Activated CD4-positive, alpha-beta memory T cell treated with anti-CD3 and anti-CD28 coated beads, Interleukin-2, amount 10 ng/mL, durations not matched to agents 7 days and 5 days (primary cell): ENCODE data around the gene SCAMP4. TPM values are rescaled to one million over a fixed set of nuclear protein-coding genes. Genes with fewer than 3 reads are reported as not detected.
A peak's percentile ranks its signal among the peaks of the same experiment; 100 is the strongest.

Experiments used
- CTCF ChIA-PET: fragments of 350-600 bp; sonication (Branson Sonifier 250); formaldehyde crosslinking; loops from one replicate; lab custom pipeline; 2021; ENCODE audit warnings: antibody characterized with exemption, inconsistent platforms; lab: Charles Lee
- POLR2A ChIA-PET: fragments of 350-600 bp; sonication (Branson Sonifier 250); formaldehyde crosslinking; loops from one replicate; lab custom pipeline; 2021; ENCODE audit warnings: antibody characterized with exemption; lab: Charles Lee
- DNase-seq: peaks from one replicate; pipeline ENCODE4 v3.0.0-alpha.2; 2020
- H3K27ac Mint-ChIP-seq: one replicate; pipeline ENCODE4 v1.8.0; 2021; ENCODE audit warnings: mild to moderate bottlenecking, mixed read lengths
- H3K27me3 Mint-ChIP-seq: one replicate; pipeline ENCODE4 v1.8.0; 2021; ENCODE audit warnings: mixed read lengths
- H3K36me3 Mint-ChIP-seq: one replicate; pipeline ENCODE4 v1.8.0; 2021; ENCODE audit warnings: low read depth, mixed read lengths
- H3K4me1 Mint-ChIP-seq: one replicate; pipeline ENCODE4 v1.8.0; 2021; ENCODE audit warnings: mixed read lengths
- H3K4me3 Mint-ChIP-seq: one replicate; pipeline ENCODE4 v1.8.0; 2021; ENCODE audit warnings: mild to moderate bottlenecking, mixed read lengths
- H3K9me3 Mint-ChIP-seq: one replicate; pipeline ENCODE4 v1.8.0; 2021; ENCODE audit warnings: mixed read lengths
- total RNA-seq, 2 experiments: library from RNA; stranded (reverse); gene quantifications; one replicate each; pipeline ENCODE4 v1.2.3, GENCODE V29; 2021

SCAMP4 gene
- total RNA-seq, 2 experiments from 2014 or later, result 36.5 to 39.7 TPM

DNA sequence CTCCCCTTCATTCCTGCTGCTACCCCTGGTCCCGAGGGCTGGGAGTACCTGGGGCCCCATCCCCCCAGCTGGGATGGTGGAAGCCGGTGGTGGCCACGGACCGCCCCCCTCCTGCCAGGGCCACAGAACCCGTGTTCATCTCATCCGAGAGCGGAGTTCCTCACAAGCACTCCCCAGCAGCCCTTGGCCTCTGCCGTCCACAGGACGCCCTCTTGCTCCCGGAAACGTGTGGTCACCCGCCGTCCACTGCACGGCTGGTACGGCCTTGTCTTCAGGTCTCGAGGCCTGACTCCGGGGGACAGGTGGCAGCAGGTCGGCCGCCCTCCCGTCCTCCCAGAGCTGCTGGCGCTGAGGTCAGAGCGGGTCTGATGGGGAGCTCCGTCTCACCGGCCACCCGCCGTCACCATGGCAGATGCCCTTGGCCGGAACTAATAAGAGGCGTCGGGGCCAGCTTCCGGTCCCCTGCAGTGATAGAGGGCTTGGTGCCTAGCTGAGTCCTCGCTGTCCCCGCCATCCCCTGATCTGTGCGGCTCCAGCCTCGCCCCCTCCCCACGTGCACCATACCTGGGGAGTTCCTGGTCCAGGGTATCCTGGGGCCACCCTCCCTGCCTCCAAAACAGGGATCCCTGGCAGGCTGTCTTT lies 19.2 kb downstream of the SCAMP4 start:
- H3K27me3 Mint-ChIP-seq, result no peaks in the 10 kb centered on the region
- no peak overlapping the region for H3K4me3 Mint-ChIP-seq
- H3K36me3 Mint-ChIP-seq, result peaks cover 24% of the 10 kb centered on the region

DNA sequence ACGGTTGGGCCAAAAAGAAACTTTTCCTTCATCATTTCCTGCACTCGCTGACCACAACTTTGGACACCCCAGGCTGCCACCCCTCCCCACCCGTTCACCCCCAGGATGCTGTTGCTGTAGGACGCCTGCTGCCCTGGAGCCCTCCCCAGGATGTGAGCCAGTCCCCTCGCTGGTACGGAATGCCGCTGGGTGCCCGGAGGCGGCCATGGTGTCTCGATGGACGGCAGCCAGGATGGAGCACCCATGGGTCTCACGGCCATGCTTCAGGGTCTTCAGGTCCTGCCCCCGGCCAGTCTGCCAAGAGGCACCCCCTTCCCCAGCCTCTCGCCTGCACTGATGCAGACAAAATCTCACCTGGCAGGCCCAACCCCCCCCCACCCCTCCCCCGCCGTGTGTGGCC lies 20.3 kb downstream of the SCAMP4 start:
- DNase-seq, result no peak
- peaks cover 68% of the 10 kb centered on the region for H3K4me1 Mint-ChIP-seq
- CTCF ChIA-PET, result no interaction called here
- H3K36me3 Mint-ChIP-seq, result peaks cover 20% of the 10 kb centered on the region
- H3K27me3 Mint-ChIP-seq, result no peaks in the 10 kb centered on the region
- no peak overlapping the region for H3K27ac Mint-ChIP-seq
- H3K9me3 Mint-ChIP-seq, result peaks cover 5% of the 10 kb centered on the region
- H3K4me3 Mint-ChIP-seq, result no peak overlapping the region
- POLR2A ChIA-PET, result no interaction called here

More for the DNA sequence above, 19.2 kb downstream of the SCAMP4 start:
- ChIA-PET CTCF (interaction anchor here (1.3 to 2.0 kb wide), 2 partner anchors 21 to 27 kb away, joined by 3 to 14 read pairs; no protein-coding TSS in a partner anchor), POLR2A (interaction anchor here (1.1 to 3.0 kb wide), 4 partner anchors 18 to 159 kb away, joined by 3 to 19 read pairs (median 8); partner anchors contain the start of gene ABHD17A)
- Mint-ChIP-seq H3K4me1 (peaks cover 62% of the 10 kb centered on the region), H3K9me3 (peaks cover 5% of the 10 kb centered on the region), H3K27ac (peak overlapping the region; percentile 54)
- no peak for DNase-seq

DNA sequence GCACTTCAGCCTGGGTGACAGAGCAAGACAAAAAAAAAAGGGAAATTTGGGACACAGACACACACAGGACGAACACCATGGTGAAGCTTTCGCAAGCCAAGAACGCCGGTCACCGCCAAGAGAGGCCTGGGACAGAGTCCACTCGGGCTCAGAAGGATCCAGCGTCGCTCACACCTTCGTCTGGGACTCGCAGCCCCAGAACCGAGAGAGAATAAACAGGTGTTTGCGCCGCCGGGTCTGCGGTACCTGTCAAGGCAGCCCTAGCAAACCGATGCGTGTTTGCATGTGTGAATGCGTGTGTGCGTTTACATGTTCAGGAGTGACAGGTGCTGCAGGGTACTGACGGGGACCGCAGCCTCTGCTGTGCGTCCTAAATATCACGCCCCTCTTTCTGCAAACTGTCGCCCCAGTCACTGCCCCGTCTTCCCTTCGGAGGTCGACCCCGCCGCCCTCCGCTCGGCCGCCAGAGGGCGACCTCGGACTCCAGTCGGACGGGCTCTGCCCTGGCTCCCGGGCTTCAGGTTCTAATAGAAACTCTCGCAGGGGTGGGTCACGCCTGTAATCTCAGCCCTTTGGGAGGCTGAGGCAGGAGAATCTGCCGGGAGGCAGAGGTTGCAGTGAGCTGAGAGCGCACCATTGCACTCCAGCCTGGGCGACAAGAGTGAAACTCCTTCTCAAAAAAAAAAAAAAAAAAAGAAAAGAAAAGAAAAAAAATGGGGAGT lies 24.0 kb downstream of the SCAMP4 start:
- POLR2A ChIA-PET, result interaction anchor here (1.0 to 1.9 kb wide), 5 partner anchors 32 to 89 kb away, joined by 3 to 17 read pairs (median 3); no protein-coding TSS in a partner anchor
- peaks cover 18% of the 10 kb centered on the region for H3K9me3 Mint-ChIP-seq
- peaks cover 41% of the 10 kb centered on the region for H3K4me1 Mint-ChIP-seq
- peak overlapping the region; percentile 58 for H3K4me3 Mint-ChIP-seq
- CTCF ChIA-PET, result interaction anchor here (0.7 to 3.8 kb wide), 16 partner anchors 8 to 842 kb away, joined by 3 to 21 read pairs (median 3); partner anchors contain the start of gene BTBD2
- DNase-seq, result peak; percentile 84
- H3K27ac Mint-ChIP-seq, result no peak overlapping the region
- H3K36me3 Mint-ChIP-seq, result peaks cover 23% of the 10 kb centered on the region
- no peaks in the 10 kb centered on the region for H3K27me3 Mint-ChIP-seq

DNA sequence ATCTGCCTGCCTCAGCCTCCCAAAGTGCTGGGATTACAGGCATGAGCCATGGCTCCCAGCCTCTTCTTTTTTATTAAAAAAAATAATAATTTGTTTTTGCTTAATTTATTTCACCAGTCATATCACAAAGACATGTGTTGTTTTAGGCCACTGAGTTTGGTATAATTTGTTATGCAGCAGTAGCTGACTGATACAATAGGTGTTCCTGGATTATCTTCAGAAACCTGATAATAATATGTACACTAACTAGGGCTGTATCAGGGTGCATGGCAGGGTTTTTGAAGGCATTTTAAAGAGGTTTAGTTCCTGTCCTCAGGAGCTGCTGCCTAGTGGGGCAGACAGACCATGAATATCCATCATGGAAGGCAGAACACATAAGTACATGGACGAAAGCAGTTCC lies 26.2 kb downstream of the SCAMP4 start:
- no peaks in the 10 kb centered on the region for H3K27me3 Mint-ChIP-seq
- peaks cover 22% of the 10 kb centered on the region for H3K9me3 Mint-ChIP-seq
- ChIA-PET CTCF (no interaction called here), POLR2A (interaction anchor here (1.7 kb wide), 1 partner anchor 34 kb away, joined by 3 read pairs; no protein-coding TSS in a partner anchor)
- no peak overlapping the region for H3K4me3 Mint-ChIP-seq
- H3K4me1 Mint-ChIP-seq, result peaks cover 47% of the 10 kb centered on the region
- no peak for DNase-seq
- H3K36me3 Mint-ChIP-seq, result peaks cover 32% of the 10 kb centered on the region
- no peak overlapping the region for H3K27ac Mint-ChIP-seq

DNA sequence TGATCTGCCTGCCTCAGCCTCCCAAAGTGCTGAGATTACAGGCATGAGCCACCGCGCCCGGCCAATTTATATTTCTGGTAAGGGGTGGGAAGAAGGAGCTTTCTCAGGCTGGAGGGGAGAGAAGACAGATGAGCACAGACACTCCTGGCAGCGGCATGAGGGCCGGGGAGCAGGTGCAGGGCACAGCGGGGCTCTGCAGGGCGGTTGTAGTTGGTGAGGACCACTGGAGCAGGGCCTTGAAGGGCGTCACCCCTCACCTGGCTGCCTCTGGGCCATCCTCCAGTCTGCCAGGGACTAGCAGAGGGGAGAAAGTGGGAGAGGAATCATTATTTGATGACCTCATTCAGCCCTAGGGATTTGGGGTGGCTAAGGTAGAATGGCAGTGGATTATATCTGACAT lies 27.2 kb downstream of the SCAMP4 start:
- H3K36me3 Mint-ChIP-seq, result peaks cover 36% of the 10 kb centered on the region
- CTCF ChIA-PET, result interaction anchor here (1.6 kb wide), 1 partner anchor 13 kb away, joined by 4 read pairs; no protein-coding TSS in a partner anchor
- peaks cover 22% of the 10 kb centered on the region for H3K9me3 Mint-ChIP-seq
- peaks cover 48% of the 10 kb centered on the region for H3K4me1 Mint-ChIP-seq
- no peaks in the 10 kb centered on the region for H3K27me3 Mint-ChIP-seq
- H3K27ac Mint-ChIP-seq, result no peak overlapping the region
- H3K4me3 Mint-ChIP-seq, result no peak overlapping the region
- POLR2A ChIA-PET, result interaction anchor here (1.5 to 1.7 kb wide), 2 partner anchors 10 to 35 kb away, joined by 3 to 4 read pairs; no protein-coding TSS in a partner anchor
- DNase-seq, result no peak

GRCh38 chr19:1933244-1933643 lies 28.0 kb downstream of the SCAMP4 start:
- Mint-ChIP-seq H3K9me3 (peaks cover 17% of the 10 kb centered on the region), H3K36me3 (peaks cover 30% of the 10 kb centered on the region), H3K27me3 (no peaks in the 10 kb centered on the region), H3K27ac (no peak overlapping the region), H3K4me3 (no peak overlapping the region), H3K4me1 (peaks cover 47% of the 10 kb centered on the region)
- no peak for DNase-seq
- ChIA-PET CTCF (interaction anchor here (0.6 to 1.6 kb wide), 3 partner anchors 10 to 459 kb away, joined by 3 to 4 read pairs (median 3); no protein-coding TSS in a partner anchor), POLR2A (interaction anchor here (1.5 kb wide), 1 partner anchor 9 kb away, joined by 4 read pairs; no protein-coding TSS in a partner anchor)

- CTCF ChIA-PET, result no interaction called here
- peaks cover 17% of the 10 kb centered on the region for H3K9me3 Mint-ChIP-seq
Measured at GRCh38 chr19:1933942-1934341, 28.7 kb downstream of the SCAMP4 start.

GRCh38 chr19:1935484-1936208 lies 30.4 kb downstream of the SCAMP4 start:
- no peak overlapping the region for H3K4me3 Mint-ChIP-seq
- ChIA-PET CTCF (interaction anchor here (2.1 kb wide), 1 partner anchor 10 kb away, joined by 7 read pairs; no protein-coding TSS in a partner anchor), POLR2A (interaction anchor here (1.2 kb wide), 1 partner anchor 13 kb away, joined by 3 read pairs; no protein-coding TSS in a partner anchor)
- H3K36me3 Mint-ChIP-seq, result peaks cover 37% of the 10 kb centered on the region
- DNase-seq, result peak; percentile 45
- H3K4me1 Mint-ChIP-seq, result peaks cover 40% of the 10 kb centered on the region
- H3K27me3 Mint-ChIP-seq, result no peaks in the 10 kb centered on the region
- no peak overlapping the region for H3K27ac Mint-ChIP-seq
- peaks cover 17% of the 10 kb centered on the region for H3K9me3 Mint-ChIP-seq

More at GRCh38 chr19:1933942-1934341, 28.7 kb downstream of the SCAMP4 start:
- no peak overlapping the region for H3K27ac Mint-ChIP-seq
- DNase-seq, result no peak
- H3K36me3 Mint-ChIP-seq, result peaks cover 30% of the 10 kb centered on the region
- no peaks in the 10 kb centered on the region for H3K27me3 Mint-ChIP-seq
- H3K4me3 Mint-ChIP-seq, result no peak overlapping the region
- peaks cover 43% of the 10 kb centered on the region for H3K4me1 Mint-ChIP-seq
- POLR2A ChIA-PET, result no interaction called here

GRCh38 chr19:1936430-1936829 lies 31.2 kb downstream of the SCAMP4 start:
- Mint-ChIP-seq H3K27me3 (no peaks in the 10 kb centered on the region), H3K4me1 (peaks cover 40% of the 10 kb centered on the region), H3K36me3 (peaks cover 37% of the 10 kb centered on the region), H3K4me3 (no peak overlapping the region), H3K27ac (no peak overlapping the region), H3K9me3 (peaks cover 17% of the 10 kb centered on the region)
- ChIA-PET CTCF (interaction anchor here (0.7 to 2.1 kb wide), 3 partner anchors 8 to 197 kb away, joined by 3 to 8 read pairs (median 7); no protein-coding TSS in a partner anchor), POLR2A (interaction anchor here (1.2 kb wide), 2 partner anchors 14 to 39 kb away, joined by 3 to 4 read pairs; no protein-coding TSS in a partner anchor)
- DNase-seq, result no peak

DNA sequence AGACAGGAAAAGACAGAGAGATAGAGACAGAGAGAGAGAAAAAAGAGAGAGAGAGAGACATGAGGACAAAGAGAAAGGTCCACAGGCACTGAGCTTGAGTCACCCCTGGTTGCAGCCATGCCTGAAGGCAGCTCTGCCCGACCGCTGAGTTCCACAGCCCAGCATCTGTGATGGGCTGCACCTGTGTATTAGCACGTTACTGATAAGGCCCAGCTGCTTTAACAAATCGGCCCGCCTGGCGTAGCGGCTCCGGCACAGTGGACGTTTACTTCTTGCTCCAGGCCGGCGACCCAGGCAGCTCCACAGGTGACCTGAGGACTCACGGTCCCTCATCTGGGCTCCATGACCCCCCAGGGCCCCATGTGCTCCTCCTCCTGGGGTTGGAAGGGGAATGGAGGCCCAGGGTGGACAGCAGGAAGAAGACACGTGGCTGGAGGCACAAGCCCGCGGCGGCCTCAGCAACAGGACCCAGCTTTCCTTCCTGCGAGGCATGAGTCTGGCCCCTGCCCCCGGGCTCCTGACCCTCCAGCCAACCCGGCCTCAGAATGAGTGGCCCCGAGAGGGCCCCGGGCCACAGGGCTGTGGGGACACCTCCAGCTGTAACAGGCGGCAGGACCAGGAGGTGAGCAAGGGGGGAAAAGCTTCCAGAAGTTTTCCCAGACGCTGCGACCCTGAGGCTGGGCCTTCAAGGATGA lies 31.9 kb downstream of the SCAMP4 start:
- H3K27me3 Mint-ChIP-seq, result no peaks in the 10 kb centered on the region
- ChIA-PET POLR2A (interaction anchor here (1.2 kb wide), 1 partner anchor 40 kb away, joined by 4 read pairs; no protein-coding TSS in a partner anchor), CTCF (interaction anchor here (0.7 to 2.1 kb wide), 3 partner anchors 9 to 196 kb away, joined by 3 to 8 read pairs (median 7); no protein-coding TSS in a partner anchor)
- peaks cover 33% of the 10 kb centered on the region for H3K36me3 Mint-ChIP-seq
- H3K27ac Mint-ChIP-seq, result no peak overlapping the region
- H3K9me3 Mint-ChIP-seq, result peaks cover 12% of the 10 kb centered on the region
- H3K4me1 Mint-ChIP-seq, result peaks cover 39% of the 10 kb centered on the region
- no peak for DNase-seq
- H3K4me3 Mint-ChIP-seq, result no peak overlapping the region

DNA sequence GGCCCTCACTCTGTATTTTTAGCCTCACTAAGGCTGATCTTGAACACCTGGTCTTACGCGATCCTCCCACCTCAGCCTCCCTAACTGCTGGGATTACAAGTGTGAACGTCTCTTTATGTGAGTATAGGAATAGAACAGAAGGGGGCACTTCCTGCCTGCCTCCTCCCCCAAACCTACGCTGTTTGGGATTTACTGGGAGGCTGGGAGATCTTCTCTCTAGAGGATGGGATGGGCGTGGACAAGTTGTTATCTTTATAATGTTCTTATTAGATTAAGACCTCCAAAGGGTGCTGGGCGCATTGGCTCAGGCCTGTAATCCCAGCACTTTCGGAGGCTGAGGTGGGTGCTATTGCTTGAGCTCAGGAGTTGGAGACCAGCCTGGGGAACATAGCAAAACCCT lies 32.9 kb downstream of the SCAMP4 start:
- POLR2A ChIA-PET, result no interaction called here
- H3K4me1 Mint-ChIP-seq, result peaks cover 43% of the 10 kb centered on the region
- CTCF ChIA-PET, result interaction anchor here (0.6 kb wide), 1 partner anchor 100 kb away, joined by 3 read pairs; no protein-coding TSS in a partner anchor
- H3K27me3 Mint-ChIP-seq, result no peaks in the 10 kb centered on the region
- no peak overlapping the region for H3K27ac Mint-ChIP-seq
- DNase-seq, result no peak
- no peak overlapping the region for H3K4me3 Mint-ChIP-seq
- peaks cover 7% of the 10 kb centered on the region for H3K9me3 Mint-ChIP-seq
- H3K36me3 Mint-ChIP-seq, result peaks cover 36% of the 10 kb centered on the region
